ENCODE data around the gene SPO11. TPM values are rescaled to one million over a fixed set of nuclear protein-coding genes. Genes with fewer than 3 reads are reported as not detected.

The SPO11 gene
- total and polyA plus RNA-seq, 2 of the 13 experiments (the other 11 are each of a cell fraction or from before 2014, with no cell fraction given): not detected

DNA sequence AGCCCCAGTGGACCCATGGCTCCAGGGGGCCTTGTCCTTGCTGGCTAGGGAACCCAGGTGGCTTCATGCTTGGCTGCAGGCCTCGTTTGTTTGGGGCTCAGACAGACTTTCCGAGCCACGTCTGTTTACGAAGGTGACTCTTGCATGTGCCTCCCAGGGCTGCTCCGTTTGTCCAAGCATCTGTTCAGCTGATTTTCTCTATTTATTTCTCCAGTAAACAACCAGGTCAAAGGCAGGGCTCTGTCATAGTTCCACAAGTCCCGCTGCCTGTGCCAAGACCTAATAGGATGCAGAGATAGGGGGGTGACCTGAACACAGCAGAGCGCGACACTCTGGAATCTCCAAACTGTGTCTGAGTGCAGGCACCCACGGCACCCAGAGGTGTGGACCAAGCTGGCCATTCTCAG is 12.8 kb upstream of the SPO11 start (continued):
- TF ChIP-seq, protein P1, sequence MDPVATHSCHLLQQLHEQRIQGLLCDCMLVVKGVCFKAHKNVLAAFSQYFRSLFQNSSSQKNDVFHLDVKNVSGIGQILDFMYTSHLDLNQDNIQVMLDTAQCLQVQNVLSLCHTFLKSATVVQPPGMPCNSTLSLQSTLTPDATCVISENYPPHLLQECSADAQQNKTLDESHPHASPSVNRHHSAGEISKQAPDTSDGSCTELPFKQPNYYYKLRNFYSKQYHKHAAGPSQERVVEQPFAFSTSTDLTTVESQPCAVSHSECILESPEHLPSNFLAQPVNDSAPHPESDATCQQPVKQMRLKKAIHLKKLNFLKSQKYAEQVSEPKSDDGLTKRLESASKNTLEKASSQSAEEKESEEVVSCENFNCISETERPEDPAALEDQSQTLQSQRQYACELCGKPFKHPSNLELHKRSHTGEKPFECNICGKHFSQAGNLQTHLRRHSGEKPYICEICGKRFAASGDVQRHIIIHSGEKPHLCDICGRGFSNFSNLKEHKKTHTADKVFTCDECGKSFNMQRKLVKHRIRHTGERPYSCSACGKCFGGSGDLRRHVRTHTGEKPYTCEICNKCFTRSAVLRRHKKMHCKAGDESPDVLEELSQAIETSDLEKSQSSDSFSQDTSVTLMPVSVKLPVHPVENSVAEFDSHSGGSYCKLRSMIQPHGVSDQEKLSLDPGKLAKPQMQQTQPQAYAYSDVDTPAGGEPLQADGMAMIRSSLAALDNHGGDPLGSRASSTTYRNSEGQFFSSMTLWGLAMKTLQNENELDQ (CRISPR knock-in tag; IDR thresholded peaks at IDR 0.05; ENCODE audit: borderline replicate concordance): no peak
- TF ChIP-seq, protein P2, sequence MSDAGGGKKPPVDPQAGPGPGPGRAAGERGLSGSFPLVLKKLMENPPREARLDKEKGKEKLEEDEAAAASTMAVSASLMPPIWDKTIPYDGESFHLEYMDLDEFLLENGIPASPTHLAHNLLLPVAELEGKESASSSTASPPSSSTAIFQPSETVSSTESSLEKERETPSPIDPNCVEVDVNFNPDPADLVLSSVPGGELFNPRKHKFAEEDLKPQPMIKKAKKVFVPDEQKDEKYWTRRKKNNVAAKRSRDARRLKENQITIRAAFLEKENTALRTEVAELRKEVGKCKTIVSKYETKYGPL (CRISPR knock-in tag; IDR thresholded peaks at IDR 0.05): no peak
- TF ChIP-seq ZNF790 (CRISPR knock-in tag; IDR thresholded peaks at IDR 0.05; ENCODE audit: borderline replicate concordance): no peak
- no peak for TF ChIP-seq NR1H2 (CRISPR knock-in tag; IDR thresholded peaks at IDR 0.05; ENCODE audit: borderline replicate concordance, low read depth)
- TF ChIP-seq, protein P3, sequence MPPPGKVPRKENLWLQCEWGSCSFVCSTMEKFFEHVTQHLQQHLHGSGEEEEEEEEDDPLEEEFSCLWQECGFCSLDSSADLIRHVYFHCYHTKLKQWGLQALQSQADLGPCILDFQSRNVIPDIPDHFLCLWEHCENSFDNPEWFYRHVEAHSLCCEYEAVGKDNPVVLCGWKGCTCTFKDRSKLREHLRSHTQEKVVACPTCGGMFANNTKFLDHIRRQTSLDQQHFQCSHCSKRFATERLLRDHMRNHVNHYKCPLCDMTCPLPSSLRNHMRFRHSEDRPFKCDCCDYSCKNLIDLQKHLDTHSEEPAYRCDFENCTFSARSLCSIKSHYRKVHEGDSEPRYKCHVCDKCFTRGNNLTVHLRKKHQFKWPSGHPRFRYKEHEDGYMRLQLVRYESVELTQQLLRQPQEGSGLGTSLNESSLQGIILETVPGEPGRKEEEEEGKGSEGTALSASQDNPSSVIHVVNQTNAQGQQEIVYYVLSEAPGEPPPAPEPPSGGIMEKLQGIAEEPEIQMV (CRISPR knock-in tag; IDR thresholded peaks at IDR 0.05; ENCODE audit: low read depth): no peak
- no peak for TF ChIP-seq HOXA3 (CRISPR knock-in tag; IDR thresholded peaks at IDR 0.05)

DNA sequence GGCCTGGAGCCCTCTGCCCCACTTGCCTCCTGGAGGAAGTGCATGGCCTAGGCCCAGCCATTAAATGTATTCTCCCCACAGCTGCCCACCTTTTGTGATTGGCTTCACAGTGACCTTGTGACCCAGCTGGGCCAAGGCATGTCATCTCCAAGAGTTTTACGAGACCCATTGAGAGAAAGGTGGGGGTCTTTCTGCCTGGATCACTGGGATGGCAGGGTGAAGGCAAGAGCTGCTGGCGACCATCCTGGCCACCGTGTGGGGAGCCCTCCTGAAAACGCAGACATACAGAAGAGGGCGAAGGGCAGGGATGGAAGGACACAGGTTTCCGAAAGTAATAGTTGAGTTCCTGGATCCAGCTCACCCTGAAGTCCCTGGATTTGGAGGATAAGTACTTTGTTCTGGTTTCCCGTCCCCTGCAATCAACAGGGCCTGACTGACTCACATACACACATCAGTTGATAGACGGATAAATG is 12.3 kb upstream of the SPO11 start:
- Histone ChIP-seq H3K27me3 (ENCODE audit: control insufficient read depth in 1 of 2, insufficient read depth in 2 of 2, low read length in 2 of 2) (peaks cover 5 to 21% of the 10 kb centered on the region in 2 experiments; a peak in 4 of 5 replicates), H3K9ac (ENCODE audit: insufficient read depth, low read depth, low read length) (no peak overlapping the region), H3K4me3 (replicated peaks in 1 of 3; ENCODE audit: insufficient read depth in 1 of 3, low read depth in 2 of 3, low read length in 3 of 3) (no peak overlapping the region), H3K36me3 (replicated peaks in 1 of 2; ENCODE audit: control insufficient read depth in 1 of 2, insufficient read depth in 2 of 2, low read length in 2 of 2) (no peaks in the 10 kb centered on the region), H3K4me2 (ENCODE audit: low read depth, low read length) (no peak overlapping the region), H3K4me1 (ENCODE audit: insufficient read depth, low read length) (no peaks in the 10 kb centered on the region), H3K9me3 (ENCODE audit: low read length) (no peaks in the 10 kb centered on the region), H3K79me2 (ENCODE audit: insufficient read depth, low read length) (no peaks in the 10 kb centered on the region), H4K20me1 (ENCODE audit: insufficient read depth, low read length) (no peaks in the 10 kb centered on the region), H2AFZ (ENCODE audit: low read length) (no peak overlapping the region), H3K27ac (ENCODE audit: extremely low read length, insufficient read depth, low read length) (no peak overlapping the region)
- POLR2A ChIA-PET: no interaction called here
- CTCF ChIA-PET (ENCODE audit: low intra/inter-chr PET ratio, low total read pairs): no interaction called here
- FAIRE-seq (no peak), ATAC-seq (peak; percentile 21; the same call in 1 of the 3 replicates), DNase-seq (ENCODE audit: low spot score) (no peak)
- peak; percentile 90; the same call in 1 of the 2 replicates for TF ChIP-seq ZNF329 (CRISPR knock-in tag; IDR thresholded peaks at IDR 0.05; ENCODE audit: low read depth)
- TF ChIP-seq, protein P4, sequence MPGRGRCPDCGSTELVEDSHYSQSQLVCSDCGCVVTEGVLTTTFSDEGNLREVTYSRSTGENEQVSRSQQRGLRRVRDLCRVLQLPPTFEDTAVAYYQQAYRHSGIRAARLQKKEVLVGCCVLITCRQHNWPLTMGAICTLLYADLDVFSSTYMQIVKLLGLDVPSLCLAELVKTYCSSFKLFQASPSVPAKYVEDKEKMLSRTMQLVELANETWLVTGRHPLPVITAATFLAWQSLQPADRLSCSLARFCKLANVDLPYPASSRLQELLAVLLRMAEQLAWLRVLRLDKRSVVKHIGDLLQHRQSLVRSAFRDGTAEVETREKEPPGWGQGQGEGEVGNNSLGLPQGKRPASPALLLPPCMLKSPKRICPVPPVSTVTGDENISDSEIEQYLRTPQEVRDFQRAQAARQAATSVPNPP (CRISPR knock-in tag; IDR thresholded peaks at IDR 0.05): no peak
- BruUV-seq (replicated peaks): no TSS peak
- intact Hi-C loops (cut with micrococcal nuclease; ENCODE audit: unreplicated experiment): no loop called here
- 50% methylated on average over 8 of the region's 8 CpGs for WGBS (ENCODE audit: low lambda C conversion rate)
- in situ Hi-C loops (cut with HindIII; ENCODE audit: extremely low pct_ligation_motif_present, low pct_unique_long_range_greater_than_20kb): no loop called here
